ENCODE data around the gene YEATS2.

DNA sequence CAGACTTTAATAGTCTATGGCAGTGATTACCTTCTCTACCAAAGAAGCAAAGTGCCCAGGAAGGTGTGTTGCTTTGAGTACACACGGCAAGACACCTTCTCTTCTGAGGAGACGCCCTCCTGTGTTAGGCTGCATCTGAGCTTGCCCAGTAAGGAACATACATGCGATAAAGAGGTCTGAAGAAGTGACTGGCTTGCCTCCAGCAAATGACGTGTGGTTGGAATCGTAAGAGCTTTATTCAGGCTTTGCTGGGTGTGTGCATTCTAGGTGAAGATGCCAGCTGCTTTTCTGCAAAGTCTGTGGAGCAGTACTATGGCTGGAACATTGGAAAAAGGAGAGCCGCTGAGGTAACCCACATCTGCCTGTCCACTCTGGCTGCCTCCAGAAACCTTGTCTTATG is 105.4 kb downstream of the YEATS2 start:
- TF ChIP-seq CTCF (IDR thresholded peaks at IDR 0.05) (no peak), POLR2A (IDR thresholded peaks at IDR 0.05) (no peak)

Data from lower leg skin (tissue), 3 donors.